RCC 7860 (cell line): ENCODE results near the gene NODAL.
A peak's percentile ranks its signal among the peaks of the same experiment; 100 is the strongest.
"Not testable (repeated sequence)": the region's sequence is repeated elsewhere in the genome, so short reads cannot be mapped to it uniquely, and the experiment has no call there.

ENCODE experiments used
- DNase-seq: peaks from one replicate; pipeline ENCODE4 v3.0.0-alpha.2; 2015; ENCODE audit warnings: low spot score
- FAIRE-seq: peaks from 2 replicates; lab custom pipeline; 2012; peaks lifted over from hg19 to GRCh38; lab: Jason Lieb, UNC

The NODAL gene

DNA sequence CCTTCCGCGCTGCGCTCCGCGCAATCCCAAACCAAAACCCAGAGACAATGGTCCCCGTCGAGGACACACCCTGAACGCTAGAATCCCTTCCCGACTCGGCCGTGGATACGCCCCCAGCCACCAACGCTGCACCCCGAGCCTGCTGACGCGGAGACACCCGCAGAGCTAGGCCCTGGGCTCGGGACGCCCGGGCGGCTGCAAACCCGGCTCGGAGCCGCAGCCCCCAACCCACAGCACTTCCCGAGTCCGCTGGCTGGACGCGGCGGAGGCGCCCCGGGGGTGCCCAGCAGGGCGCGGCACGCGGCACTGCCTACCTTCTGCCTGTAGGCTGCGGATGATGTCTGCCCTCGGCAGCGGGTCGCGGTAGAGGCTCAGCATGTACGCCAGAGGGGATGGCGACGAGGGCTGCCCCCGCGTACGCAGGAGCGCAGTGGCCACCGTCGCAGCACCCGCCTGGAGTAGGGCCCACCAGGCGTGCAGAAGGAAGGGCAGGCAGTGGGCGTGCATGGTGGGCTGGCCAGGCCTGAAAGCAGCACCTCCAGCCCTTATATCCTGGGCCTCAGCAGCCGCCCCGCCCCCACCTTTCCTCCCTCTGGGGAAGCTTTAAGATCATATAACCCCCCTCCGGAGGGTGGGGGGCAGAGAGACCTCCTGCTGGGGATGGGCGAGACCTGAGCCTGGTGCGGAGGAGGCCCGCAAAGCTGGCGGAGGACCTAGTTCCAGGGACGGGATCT, at the start of gene NODAL:
TSS of gene NODAL (minus strand) at position 521 of the 734 bp plus-strand sequence. CDS start at position 507, 14 bp downstream.
- FAIRE-seq (no peak), DNase-seq (no peak)

- no peak for DNase-seq
- FAIRE-seq = no peak
Observed at GRCh38 chr10:70490142-70490541, 48.7 kb upstream of the NODAL start.

DNA sequence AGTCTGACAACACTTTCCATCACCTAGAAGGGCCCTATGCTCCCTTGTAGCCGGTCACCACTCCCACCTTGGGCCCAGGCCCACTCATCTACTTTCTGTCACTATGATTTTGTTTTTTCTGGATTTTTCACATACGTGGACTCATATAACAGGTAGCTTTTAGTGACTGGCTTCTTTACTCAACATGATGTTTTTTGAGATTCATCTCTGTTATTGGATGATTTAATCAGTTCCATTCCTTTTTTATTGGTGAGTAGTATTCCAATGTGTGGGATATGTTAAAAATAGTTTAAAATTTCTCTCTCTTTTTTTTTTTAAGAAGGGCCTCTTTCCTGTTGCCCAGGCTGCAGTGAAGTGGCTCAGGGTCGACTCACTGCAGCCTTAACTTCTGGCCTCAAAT, 46.3 kb upstream of the NODAL start:
- FAIRE-seq = no peak

DNA sequence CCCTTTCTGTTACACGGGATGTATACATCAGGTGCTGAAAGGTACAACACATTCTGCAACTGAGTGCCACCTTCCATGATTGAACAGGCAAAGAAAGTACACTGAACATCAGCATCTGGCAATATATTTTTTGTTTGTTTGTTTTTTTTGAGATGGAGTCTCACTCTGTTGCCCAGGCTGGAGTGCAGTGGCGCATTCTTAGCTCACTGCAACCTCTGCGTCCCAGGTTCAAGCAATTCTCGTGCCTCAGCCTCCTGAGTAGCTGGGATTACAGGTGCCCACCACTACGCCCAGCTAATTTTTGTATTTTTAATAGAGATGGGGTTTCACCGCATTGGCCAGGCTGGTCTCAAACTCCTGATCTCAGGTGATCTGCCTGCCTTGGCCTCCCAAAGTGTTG, 42.4 kb upstream of the NODAL start:
- not testable (repeated sequence) for DNase-seq, FAIRE-seq

More for the DNA sequence above, 46.3 kb upstream of the NODAL start:
- DNase-seq = no peak

- no peak for DNase-seq
- no peak for FAIRE-seq
Observed at GRCh38 chr10:70482982-70483760, 41.7 kb upstream of the NODAL start.

DNA sequence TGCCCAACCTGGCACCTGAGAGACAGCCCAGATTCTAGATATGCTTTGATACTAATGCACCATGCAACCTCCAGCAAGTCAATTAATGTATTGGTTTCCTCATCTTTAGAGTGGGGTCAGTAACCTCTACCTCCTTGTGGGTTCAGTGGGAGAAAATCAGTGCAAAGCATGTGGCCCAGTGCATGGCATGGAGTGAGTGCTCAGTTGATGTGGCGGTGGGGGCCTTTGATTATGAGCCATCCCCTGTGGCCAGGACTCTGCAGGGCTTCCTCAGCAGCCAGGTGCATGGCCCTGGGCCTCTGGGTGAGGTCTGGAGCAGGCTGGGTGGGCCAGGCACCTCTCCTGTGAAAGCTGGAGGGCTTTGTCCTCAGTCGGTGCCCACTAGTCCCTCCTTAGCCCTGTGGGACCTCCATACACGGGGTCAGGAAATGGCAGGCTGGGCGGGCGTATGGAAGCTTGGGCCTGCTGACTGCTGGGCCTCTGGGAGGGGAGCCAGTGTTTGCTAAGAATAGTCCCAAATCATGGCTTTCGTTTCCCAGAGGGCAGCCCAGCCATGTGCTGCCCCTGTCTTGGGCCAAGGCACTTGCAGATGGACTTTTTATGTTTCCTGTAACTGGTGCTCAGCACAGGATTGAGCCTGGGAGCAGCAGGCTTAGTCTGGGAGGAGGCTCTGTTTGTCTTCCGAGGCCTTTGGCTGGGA, 40.5 kb upstream of the NODAL start:
- DNase-seq (no peak), FAIRE-seq (no peak)

DNA sequence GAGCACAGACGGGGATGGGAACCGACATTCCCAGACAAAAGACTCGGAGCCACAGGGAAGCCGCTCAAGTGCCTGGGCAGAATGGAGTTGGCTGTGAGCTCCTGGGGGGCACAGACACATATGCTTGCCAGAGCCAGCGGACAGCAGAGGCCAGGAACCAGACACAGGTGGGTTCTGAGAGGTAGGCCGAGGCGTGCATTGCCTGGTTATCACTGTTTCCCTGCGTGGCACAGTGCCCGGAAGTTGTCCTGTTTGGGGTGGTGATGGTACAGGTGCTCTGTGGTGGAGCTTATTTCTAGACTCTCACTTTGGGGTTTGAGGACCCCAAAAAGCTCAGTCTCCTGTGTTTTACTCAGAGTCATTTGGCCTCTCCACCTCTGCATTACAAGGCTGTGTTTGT, 39.6 kb upstream of the NODAL start:
- no peak for FAIRE-seq

GRCh38 chr10:70480239-70480861, 38.9 kb upstream of the NODAL start:
- FAIRE-seq (no peak), DNase-seq (no peak)

More for the DNA sequence above, 39.6 kb upstream of the NODAL start:
- no peak for DNase-seq

DNA sequence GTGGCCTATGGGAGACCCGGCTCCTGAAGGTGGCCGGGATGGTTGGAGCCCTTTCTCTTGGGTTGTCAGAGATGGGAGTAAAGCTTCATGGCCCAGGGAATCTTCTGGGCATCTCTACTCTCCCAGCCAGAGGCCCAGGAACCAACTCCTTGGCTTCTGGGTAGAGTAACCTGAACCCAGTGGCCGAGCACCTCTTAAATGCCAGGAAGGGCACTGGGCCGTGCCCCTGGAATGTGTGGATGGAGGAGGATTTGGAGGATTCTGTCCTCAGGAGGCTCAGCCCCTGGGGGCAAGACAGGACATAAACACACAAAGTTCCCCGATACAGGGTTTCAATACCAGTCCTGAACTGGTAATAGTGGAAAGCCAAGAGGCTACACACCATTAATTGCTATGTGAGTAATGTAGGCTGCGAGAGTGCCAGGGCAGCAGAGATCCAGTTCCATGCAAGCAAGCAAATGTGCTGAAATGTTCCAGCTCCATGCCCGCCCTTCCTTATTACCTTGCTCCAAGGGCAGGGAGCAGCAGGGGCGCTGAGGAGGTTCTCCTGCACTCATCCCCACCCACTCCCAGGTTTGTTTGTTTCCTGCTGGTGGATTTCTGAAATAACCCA, 38.3 kb upstream of the NODAL start:
- FAIRE-seq = no peak
- DNase-seq = no peak

- FAIRE-seq (no peak), DNase-seq (no peak)
Observed at GRCh38 chr10:70479165-70479581, 37.7 kb upstream of the NODAL start.

- no peak for DNase-seq
- FAIRE-seq = no peak
Observed at GRCh38 chr10:70478191-70479164, 37.0 kb upstream of the NODAL start, which contains the start of gene PALD1. PALD1 (plus strand) TSS chr10:70478767; CDS start chr10:70525952, 47,185 bp downstream.

GRCh38 chr10:70477661-70478162, 36.2 kb upstream of the NODAL start:
- DNase-seq (peak; percentile 17), FAIRE-seq (no peak)

DNA sequence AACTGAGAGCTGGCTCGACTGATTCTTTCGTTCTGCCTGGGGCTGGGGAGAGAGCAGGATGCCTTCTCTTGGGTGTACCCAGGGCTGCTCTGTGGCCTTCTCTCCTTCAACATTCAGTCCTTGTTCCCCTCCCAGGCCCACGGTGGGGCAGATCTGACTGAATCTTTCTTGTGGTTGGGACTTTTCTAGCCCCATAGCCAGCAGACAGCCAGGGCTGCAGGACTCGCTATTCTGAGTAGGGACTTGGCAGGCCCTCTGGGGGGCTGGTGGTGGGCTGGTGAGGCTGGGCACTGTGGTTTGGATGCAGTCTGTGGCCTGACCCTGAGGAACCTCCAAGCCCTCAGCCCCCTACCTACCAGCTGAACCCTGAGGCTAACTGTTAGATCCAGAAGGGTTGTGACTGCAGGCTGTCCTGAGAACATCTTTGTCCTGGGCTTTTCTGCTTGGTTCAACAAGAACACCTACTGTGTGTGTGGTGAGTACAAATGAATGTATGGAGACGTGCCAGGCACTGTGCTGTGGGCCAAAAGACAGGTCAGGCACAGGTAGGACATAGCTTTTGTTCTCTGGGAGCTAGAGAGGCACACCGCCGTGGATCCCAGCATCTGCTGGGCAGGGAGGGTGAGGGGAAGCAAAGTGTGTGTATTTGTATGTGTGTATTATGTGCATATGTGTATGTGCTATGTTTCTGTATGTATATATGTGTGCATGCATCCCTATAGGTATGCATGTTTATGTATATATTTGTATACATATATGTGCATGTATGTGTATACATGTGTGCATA, 35.0 kb upstream of the NODAL start:
- DNase-seq = no peak
- FAIRE-seq = no peak

DNA sequence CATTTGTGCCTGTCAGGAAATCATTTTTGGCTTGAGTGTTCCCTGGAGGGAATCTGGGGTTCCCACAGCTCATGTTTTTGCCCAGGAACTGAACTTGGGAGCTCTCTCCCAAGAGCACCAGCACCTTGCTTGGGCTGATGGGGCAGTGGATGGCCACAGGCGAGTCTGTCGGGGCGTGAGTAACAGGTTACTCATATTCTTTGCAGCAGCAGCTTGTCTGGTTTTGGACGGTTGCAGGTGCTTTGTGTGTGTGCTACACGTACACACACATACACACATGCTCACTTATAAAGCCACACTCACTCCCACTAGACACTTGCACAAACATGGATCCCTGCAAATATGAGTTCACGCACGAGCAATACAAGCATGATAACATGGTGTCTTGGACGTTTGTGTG, 34.2 kb upstream of the NODAL start:
- DNase-seq (peak; percentile 44), FAIRE-seq (no peak)

GRCh38 chr10:70474780-70475179, 33.3 kb upstream of the NODAL start:
- FAIRE-seq (no peak), DNase-seq (no peak)

DNA sequence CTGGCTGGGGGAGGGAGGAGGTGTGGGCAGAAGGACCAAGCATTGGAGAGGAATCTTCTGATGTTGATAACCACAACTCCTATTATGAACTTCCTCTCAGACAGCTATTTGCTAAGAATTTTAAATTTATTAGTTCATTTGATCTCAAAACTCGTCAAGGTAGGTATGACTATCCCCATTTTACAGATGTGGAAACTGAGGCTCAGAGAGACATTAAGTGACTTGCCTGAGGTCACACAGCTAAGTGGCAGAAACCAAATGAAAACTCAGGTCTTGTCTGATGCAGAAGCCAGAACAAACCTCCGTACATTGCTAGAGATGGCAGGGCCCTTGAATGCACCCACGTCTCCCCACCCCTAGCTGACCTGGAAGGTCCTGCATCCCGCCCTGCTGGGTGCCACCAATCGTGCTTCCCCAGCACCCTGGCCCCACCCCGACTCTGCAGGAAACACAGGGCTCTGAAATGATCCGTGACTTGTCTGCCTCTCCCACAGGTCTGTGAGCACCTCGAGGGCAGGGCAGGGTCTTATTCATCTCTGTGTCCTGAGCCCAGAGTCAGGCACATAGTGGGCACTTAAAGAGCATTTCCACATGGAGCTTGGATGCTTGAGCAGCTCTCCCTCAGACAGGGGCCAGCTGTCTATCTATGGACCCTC, 31.4 kb upstream of the NODAL start:
- no peak for DNase-seq
- no peak for FAIRE-seq

- DNase-seq = no peak
- no peak for FAIRE-seq
Observed at GRCh38 chr10:70466951-70467350, 25.5 kb upstream of the NODAL start.

DNA sequence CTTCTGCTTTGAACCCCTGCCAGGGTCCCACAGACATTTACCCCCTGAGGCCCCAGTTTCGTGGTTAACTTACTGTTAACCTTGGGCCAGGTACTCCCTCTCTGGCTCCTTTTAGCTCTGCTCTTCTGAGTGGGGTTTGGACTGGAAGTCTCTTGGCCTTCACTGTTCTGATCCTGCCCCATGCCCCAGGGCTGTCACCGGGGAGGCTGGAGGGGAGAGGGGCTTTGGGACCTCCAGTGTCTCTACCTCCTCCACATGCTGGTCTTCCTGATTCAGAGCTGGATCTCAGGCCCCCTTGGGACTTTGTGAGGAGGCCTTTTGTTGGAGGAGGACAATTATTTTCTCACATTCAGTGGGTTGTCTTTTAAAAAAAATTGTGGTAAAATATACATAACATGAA, 24.4 kb upstream of the NODAL start:
- FAIRE-seq (no peak), DNase-seq (no peak)
